GM18868 (cell line): ENCODE results near the gene LRRTM4.

ENCODE experiments used
- ATAC-seq: cut with Tn5 transposase; IDR thresholded peaks from one replicate; pipeline ENCODE4 v1.9.1; 2021; ENCODE audit warnings: mild to moderate bottlenecking, moderate library complexity; ENCODE audit not compliant: unreplicated experiment

The LRRTM4 gene

DNA sequence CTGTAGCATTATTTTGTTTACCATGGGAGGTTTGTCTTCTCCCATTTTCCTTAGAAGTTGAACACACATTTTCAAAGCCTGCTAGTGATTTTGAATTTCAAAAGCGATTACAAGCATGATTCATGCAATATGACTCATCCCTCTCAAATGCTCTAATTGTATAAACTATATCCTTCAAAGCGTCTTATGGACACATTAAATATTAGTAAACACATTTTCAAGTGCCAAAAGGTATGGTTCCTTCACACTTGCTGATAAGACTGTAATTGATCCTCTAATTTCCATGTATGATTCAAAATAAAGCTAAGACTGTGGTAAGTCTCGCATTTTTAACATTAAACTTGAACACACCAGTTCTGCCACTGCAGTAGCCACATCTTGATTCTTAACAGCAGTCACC lies 512.9 kb downstream of the LRRTM4 start:
- no peak for ATAC-seq

DNA sequence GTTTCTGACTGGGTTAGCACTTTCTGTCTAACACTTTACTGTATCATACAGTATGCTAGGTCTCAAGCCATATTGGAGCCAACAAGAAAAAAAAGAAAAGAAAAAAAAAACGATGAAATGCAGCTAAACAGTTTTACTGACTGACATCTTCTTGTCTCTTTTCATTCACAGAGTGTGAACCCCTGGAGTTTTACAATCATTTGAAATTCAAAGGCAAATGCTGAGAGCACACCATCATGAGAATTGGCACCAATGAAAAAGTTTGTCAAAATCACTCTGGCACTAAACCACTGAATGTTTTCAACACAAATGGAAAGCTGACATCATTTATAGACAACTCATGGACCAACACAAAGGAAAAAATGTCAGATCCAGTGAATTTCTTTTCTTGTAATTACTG lies 513.3 kb downstream of the LRRTM4 start:
- ATAC-seq, result no peak

DNA sequence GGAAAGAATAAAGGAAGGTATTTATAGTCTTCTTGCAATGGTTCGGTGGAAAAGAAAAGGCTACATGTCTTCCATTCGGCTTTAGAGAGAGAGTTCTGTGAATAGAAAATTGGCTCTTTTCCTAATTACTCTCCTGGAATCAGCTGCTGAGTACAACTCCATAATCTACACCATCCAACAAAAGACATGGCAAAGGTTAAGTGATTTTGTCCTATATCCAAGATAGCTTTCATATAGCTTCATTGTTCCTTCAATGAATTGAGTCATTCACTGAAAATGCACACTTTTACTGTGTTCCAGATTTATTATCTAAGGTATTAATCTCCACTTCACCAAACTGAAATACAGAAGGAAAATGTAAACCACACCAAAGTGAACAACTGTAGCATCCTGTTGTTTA lies 514.5 kb downstream of the LRRTM4 start:
- no peak for ATAC-seq

DNA sequence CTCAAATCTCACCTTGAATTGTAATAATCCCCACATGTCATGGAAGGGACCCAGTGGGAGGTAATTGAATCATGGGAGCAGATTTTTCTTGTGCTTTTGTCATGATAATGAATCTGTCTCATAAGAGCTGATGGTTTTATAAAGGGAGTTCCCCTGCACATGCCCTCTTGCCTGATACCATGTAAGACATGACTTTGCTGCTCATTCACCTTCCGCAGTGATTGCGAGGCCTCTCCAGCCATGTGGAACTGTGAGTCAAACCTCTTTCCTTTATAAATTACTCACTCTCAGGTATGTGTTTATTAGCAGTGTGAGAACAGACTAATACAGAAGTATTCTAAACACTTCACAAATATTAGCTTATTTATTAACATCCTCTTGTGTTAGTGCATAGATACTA lies 516.7 kb downstream of the LRRTM4 start:
- no peak for ATAC-seq

DNA sequence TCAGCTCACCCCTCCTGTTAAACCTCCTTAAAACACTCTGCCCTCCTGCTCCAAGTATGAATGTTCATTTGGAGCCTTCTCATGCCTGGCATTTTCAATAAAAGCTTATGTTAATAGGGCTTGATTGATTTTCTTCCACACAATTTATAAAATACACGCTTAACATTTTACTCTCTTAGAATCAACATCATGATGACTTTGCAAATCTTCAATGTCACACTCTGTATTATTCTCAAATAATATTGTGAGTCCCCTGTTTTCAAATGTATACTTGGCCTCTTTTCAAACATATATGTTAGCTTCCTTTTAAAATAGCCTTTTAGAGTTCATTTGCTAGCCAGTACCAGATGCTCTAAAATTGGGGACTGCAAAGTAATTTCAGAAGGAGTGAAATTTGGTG lies 520.3 kb downstream of the LRRTM4 start:
- ATAC-seq, result no peak

DNA sequence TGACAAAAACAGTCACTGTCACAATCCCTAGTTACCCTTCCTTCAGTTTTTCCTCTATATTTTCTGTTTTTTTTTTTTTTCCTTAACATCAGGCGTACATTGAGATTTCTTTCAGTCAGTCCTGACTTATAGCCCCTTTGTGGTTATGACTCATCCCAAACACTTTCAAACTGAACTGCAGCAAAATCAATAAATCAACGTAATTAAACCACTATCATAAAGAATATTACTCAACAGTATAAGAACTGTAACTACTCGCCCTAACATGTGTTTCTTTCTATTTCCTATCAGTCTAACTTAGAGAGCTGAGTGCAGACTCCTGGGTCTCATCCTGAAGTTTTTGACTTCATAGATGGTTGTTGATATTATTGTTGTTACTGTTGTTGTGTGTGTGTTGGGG lies 523.5 kb downstream of the LRRTM4 start:
- no peak for ATAC-seq

DNA sequence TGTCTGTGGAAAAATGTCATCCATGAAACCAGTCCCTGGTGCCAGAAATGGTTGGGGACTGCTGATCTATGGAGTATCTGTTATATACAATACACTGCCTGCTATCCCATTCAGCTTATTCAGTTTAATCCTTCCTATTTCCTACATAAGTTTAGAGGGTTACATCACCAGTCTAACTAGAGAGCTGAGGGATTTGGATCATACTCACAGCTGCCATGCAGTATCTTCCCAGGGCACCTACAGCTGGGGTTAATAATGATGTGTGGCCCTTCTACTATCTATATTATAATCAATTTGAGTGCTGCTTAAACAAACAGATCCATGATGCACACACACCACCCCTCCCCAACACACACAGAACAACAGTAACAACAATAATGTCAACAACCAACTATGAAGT lies 524.0 kb downstream of the LRRTM4 start:
- ATAC-seq, result no peak

DNA sequence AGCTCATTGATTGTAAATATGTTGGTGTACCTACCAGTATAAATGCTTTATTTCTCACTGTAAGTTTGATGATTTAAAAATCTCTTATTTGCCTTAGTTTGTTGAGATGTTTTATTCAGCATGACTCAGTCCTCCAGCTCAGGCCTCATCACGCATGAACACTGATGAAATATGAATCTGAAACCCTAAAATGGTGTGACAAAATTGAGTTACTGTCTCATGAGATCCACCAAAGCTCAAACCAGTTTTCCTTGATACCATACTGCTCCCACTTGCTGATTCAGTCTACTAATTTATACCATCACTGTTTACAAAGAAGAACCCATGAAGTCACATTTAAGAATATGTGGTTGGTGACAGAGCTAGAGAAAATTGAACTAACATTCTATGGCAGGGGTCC lies 524.9 kb downstream of the LRRTM4 start:
- ATAC-seq, result no peak

DNA sequence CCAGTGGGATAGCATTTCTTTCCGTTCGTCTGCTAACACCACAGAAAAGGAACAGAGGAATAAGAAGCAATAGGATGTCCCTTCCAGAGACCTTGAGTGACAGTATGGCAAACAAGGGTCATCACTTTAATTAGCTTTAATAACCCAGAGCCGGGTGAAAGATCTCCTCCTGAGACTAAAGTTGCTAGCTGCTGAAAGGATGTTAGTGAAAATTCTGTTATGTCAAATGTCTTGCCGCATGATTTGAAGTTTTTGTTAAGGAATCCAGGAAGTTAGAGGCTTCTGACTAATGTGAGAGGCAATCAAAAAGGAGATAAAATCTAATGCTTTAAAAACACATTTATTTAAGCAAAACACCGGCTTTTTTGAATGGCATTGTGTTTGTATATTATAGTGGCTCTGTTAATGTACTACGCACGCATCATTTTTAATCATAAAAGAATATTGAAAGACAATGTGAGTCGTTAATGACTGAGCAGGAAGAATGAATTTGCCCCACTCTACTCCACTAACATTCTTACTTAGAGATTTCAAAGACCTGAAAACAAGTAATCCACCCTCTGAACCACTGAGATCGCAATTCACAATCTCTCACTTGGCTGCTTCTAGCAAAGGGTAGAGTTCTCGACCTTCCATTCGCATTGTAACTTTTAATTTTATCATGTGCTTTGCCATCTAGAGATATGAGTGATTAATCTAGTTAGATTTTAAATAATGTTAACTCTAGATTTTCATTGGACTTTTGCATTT lies 536.6 kb downstream of the LRRTM4 start:
- no peak for ATAC-seq

DNA sequence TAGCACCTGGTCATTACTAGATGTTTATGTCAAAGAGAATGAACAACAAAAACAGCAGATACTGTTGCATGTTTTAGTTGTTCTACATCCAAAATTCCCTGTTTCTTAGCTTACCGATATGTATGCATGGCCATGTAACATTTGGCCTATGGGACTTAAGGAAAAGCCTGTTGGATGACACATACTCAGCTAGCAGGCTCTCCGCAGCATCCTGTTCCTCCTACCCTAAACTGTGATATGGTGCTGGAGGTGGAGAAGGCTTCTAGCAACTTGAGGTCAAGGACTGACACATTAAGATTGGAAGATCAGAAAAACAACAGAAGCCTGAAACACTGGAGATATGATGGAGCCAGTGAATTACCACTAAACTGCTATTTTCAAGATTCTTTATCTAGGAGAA lies 537.8 kb downstream of the LRRTM4 start:
- no peak for ATAC-seq

DNA sequence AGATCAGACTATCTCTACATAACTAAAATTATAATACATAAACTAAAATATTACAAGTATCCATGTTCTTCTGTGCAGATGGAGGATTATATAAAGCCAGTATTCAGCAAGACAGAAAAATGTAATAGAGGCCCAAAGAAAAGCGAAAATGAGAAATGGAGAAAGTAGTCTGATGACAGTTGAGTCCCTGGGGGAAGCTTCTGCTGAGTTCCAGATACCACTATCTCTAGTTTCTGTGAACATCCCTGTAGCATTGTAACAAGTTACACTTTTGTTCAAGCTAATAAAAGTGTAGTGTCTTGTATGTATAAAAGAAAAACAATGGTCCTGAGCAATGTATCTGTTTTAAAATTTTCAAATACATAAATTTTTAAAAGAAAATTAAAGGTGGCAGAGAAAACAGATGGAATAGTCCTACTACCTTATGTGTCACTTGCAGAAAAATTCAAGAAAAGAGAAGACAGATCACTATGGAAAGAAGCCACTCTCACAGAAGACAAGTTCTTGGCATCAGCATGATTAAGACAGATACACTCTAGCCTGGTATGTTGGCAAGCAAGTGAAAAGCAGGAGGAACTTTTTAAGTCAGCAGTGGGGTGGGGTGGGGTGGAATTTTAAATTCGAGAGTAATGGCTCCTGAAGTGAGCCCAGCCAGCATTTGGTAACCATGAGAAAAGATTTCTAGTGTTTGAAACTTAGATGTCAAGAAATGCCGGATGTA lies 541.9 kb downstream of the LRRTM4 start:
- no peak for ATAC-seq

DNA sequence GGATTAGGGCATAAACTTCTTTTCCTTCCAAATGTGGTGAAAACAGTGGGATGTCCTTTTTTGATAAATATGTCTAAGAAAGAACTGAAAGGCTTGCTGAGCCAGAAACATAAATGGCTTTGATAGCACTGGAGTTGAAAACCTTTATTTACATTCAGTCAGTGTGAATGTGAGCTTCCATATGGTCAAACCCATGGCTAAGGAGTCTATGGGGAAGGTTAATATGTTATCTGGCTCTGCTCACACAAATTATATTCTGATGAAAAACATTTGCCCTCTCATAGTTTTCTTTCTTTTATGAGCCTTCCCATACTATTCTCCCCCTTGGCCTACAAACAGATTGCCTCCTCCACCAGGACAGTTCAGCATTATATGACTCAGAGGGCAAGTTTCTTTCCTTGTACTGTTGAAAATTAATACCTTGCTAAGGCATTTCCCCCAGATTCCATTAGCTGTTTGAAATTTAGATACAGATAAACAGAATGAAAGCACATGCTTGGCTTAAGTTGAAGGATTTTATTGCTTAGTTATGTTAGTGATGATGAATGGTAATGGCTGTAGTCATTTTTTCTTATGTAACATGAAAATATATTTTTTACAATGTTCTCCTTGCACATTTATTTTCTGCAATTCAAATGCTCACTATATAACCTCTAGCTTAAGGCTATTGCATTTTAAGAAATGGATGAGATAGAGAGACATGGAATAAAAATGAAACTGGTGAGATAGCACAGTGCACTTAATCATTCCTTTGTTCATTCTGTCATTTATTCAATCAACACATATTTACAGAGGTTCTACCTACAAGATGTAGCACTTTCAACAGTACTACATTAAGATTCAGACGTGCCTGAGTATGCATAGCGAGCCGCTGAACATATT lies 544.1 kb downstream of the LRRTM4 start:
- ATAC-seq, result no peak

DNA sequence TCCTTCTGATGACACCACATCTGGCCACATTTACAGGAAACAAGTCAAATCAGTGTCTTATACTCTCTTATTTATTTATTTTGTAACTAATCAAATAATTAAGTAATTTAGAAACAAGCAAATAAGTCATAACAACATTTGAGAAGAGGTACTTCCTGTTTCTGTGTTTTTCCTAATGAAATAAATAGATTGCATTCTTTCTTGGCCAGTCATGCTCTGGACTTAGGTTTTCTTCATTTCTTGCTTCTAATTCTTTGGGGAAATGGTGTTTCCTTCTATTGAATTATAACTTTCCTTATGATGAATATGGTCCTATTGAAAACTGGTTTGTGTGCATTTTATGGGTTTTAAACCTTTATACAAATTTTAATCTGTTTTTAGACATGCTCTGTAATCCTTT lies 546.4 kb downstream of the LRRTM4 start:
- no peak for ATAC-seq

DNA sequence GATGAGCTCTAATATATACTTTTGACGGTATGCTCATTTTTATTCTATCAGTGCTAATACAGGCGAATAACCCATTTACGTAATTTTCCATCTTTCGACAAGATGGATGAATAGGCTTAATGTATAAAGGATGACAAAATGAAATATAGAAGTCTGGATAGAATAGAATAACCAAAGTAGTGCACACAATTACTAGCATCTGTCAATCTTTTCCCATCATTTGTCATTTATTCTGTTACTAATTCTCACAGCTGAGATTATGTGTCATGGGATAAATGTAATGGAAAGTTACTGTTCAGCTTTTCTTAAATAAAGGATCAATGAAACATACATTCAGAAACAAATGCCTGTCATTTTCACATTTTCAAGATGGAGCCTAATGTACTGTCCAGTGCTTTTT lies 548.6 kb downstream of the LRRTM4 start:
- ATAC-seq, result no peak

DNA sequence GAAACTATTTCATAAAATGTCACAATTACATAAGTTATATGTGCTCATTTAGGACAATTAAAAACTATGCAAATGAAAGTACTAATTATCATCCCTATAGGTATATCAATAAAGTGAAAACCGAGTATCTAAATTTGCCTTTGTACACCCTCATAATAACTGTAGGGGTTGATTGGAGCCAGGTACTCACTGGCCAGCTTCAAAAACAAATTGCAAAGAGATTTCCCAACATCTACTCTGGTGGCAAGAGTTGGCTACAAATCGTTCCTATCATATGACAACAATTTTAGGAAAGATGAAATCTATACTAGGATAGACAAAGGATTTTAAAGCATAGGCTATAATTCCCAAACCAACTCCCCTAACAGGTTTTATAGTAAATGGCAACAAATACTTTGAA lies 556.4 kb downstream of the LRRTM4 start:
- ATAC-seq, result no peak

DNA sequence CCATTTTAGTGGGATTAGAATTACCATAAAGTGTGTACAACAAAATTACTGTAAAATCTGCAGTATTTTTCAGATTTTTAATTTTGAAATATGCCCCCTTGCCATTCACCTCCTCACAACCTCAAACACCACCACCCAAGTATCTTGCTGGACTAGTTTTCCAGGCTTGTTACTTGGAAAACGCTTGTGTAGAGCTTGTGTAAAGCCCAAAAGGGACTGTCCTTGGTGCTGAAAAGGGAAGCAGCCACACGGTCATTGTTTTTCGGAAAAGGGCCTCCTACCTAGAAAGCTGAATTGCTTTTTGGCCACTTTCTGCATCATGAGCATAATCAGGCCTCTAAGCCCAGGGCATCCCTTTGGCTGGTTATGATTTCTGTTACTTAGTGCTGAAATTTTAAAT lies 563.4 kb downstream of the LRRTM4 start:
- ATAC-seq, result no peak

DNA sequence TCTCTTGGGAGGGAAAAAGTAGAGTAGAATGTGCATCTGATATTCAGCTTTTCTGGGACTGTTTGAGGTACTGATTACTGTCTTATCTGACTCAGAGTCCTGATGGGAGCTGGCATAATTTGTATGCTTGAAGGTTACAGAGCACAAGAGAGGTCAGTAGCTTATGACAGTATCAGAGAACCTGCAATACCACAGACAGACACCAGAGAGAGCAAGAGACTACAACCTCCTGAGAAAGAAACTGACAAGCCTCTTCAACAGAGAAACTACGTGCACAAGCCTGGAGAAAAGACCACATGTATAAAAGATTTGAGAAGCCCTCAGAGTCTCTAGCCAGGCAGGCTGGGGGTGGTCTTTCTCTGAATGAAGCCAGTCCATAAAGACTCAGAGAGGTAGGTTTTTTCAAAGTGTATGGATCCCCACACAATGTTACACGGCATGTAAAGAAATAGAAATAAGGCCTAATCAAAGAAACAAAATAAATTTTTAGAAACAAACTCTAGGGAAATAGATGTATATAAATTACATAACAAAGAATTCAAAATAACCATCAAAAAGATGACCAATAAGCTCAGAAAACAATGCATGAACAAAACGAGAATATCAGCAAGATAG lies 568.3 kb downstream of the LRRTM4 start:
- ATAC-seq, result peak; percentile 98

DNA sequence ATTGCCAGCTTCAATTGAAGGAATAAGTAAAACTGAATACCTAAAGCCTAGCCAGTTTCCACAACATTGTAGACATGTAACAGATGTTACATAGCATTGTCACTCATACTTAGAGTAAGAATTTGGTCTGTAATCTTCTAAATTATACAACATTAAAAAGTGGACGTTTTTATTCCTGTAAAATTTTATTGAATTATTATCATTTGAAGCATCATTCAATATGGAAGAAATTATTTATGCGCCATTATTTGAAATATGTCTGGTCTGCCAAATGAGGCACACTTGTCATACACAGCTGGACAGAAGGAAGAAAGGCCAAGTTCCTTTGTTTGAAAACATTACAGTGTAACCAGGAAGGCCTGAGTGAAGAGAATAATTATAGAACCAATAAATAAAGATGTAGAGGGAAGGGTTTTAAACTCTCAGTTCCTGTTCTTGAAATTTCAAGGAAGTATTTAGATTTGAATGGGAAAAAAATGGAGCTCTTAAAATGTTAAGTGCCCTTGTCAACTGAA lies 575.5 kb downstream of the LRRTM4 start:
- ATAC-seq, result no peak

DNA sequence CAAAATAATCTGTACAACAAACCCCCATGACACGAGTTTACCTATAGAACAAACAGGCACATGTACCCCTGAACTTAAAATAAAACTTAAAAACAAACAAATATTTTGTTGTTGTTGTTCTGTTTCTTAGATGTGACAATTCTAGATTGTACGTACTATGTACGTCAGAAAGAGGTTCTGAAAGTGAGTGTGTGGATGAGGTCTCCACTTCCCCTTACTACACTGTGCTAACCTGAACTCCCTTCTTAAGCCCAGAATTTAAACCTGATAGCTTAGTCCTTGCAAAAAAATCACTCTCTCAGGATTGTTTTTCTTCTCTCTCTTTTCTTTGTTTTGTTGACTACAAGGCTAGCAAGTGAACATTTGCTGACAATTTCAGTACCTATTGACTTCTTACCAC lies 581.6 kb downstream of the LRRTM4 start:
- ATAC-seq, result no peak

DNA sequence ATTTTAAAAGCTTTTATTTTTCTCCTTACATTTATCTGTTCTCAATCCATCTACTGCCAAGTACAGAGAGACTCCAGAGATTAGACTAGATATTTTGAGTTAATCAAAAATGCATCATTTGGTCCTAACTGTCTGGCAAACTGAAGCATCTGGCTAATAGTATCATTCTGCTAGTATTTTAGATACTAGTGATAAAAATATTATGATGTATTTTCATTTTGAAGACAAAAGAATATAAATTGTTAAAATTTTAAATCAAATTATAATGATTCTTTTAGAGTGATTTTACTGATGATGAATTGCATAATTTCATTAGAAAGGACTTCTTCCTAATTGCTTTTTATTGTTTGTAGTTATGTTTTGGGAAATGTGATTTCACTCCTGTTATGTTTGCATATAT lies 584.0 kb downstream of the LRRTM4 start:
- no peak for ATAC-seq

DNA sequence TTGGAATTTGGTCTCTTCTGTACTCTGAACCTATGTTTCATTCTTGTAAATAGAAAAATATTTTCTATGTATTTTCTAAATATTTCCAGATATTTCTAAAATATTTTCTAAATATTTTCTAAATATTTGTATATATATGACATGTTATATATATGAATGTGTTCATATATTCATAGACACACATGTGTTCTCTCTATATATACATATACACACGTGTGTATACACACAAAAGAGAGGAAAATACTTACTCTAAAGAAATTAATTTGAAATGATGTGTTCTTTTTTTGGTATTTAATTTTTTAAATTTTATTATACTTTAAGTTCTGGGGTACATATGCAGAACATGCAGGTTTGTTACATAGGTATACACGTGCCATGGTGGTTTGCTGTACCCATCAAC lies 589.6 kb downstream of the LRRTM4 start:
- no peak for ATAC-seq
